Neural crest cell (in vitro differentiated cells): Measurements from ENCODE around the gene ARHGAP4. TPM values are rescaled to one million over a fixed set of nuclear protein-coding genes. Genes with fewer than 3 reads are reported as not detected.

Experiments used
- DNase-seq: peaks from one replicate; pipeline ENCODE4 v3.0.0; 2021; ENCODE audit warnings: low read depth, mixed read lengths, low spot score
- H3K27ac Mint-ChIP-seq: one replicate; pipeline ENCODE4 v1.8.0; 2021; ENCODE audit warnings: mild to moderate bottlenecking, mixed read lengths; ENCODE audit not compliant: unreplicated experiment
- H3K27me3 Mint-ChIP-seq: 2 replicates; pipeline ENCODE4 v1.8.0; 2021; ENCODE audit warnings: low read depth, mild to moderate bottlenecking, mixed read lengths
- H3K36me3 Mint-ChIP-seq: 2 replicates; pipeline ENCODE4 v1.8.0; 2021; ENCODE audit warnings: low read depth, mild to moderate bottlenecking, mixed read lengths
- H3K4me1 Mint-ChIP-seq: 2 replicates; pipeline ENCODE4 v1.8.0; 2021; ENCODE audit warnings: mixed read lengths
- H3K4me3 Mint-ChIP-seq: one replicate; pipeline ENCODE4 v1.8.0; 2021; ENCODE audit warnings: mild to moderate bottlenecking, mixed read lengths
- H3K9me3 Mint-ChIP-seq: 2 replicates; pipeline ENCODE4 v1.8.0; 2021; ENCODE audit warnings: mixed read lengths
- total RNA-seq: library from RNA; stranded (reverse); gene quantifications from 2 replicates; pipeline ENCODE4 v1.2.1, GENCODE V29; 2021
- TF ChIP-seq, protein P1 (sequence below): fragments of 200-600 bp; sonication (generic); conservative IDR thresholded peaks from 2 replicates; pipeline ENCODE4 v1.5.0; 2021; ENCODE audit warnings: antibody characterized with exemption, mild to moderate bottlenecking

ARHGAP4 gene
- total RNA-seq, 1 donor from 2014 or later = 10.7 TPM

- Mint-ChIP-seq H3K4me1 (peaks cover 47% of the 10 kb centered on the region), H3K27ac (peak overlapping the region; percentile 83), H3K9me3 (no peaks in the 10 kb centered on the region), H3K4me3 (peak overlapping the region; percentile 98), H3K27me3 (peaks cover 7% of the 10 kb centered on the region), H3K36me3 (peaks cover 6% of the 10 kb centered on the region)
- DNase-seq = no peak
- TF ChIP-seq, protein P1, sequence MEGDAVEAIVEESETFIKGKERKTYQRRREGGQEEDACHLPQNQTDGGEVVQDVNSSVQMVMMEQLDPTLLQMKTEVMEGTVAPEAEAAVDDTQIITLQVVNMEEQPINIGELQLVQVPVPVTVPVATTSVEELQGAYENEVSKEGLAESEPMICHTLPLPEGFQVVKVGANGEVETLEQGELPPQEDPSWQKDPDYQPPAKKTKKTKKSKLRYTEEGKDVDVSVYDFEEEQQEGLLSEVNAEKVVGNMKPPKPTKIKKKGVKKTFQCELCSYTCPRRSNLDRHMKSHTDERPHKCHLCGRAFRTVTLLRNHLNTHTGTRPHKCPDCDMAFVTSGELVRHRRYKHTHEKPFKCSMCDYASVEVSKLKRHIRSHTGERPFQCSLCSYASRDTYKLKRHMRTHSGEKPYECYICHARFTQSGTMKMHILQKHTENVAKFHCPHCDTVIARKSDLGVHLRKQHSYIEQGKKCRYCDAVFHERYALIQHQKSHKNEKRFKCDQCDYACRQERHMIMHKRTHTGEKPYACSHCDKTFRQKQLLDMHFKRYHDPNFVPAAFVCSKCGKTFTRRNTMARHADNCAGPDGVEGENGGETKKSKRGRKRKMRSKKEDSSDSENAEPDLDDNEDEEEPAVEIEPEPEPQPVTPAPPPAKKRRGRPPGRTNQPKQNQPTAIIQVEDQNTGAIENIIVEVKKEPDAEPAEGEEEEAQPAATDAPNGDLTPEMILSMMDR = peak; percentile 31
Observed at GRCh38 chrX:153969125-153969903, 43.2 kb upstream of the ARHGAP4 start.

- no peaks in the 10 kb centered on the region for H3K9me3 Mint-ChIP-seq
- peaks cover 7% of the 10 kb centered on the region for H3K27me3 Mint-ChIP-seq
- peak overlapping the region; percentile 98 for H3K4me3 Mint-ChIP-seq
- peaks cover 41% of the 10 kb centered on the region for H3K4me1 Mint-ChIP-seq
- peaks cover 6% of the 10 kb centered on the region for H3K36me3 Mint-ChIP-seq
- H3K27ac Mint-ChIP-seq = no peak overlapping the region
- DNase-seq = no peak
- TF ChIP-seq, protein P1 = no peak
Observed at GRCh38 chrX:153968754-153969124, 42.7 kb upstream of the ARHGAP4 start.

DNA sequence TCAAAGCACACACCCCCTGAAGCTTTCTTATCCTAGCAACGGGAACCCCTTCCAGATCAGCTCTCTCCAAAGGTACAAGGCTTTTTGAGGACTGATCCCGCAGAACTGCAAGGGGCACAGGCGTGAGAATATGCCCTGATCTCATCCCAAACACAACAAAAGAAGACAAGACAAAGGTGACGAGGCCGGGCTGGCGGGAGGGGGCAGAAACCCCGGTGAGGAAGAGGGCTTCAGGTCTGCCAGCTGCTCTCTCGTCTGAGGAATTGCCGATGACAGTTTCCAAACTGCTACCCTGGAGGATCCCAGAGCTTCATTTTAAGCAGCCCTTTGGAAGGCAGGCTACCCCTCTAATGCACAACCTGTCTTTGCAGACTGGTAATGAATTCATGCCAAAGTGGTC, 42.2 kb upstream of the ARHGAP4 start:
- TF ChIP-seq, protein P1 = no peak

DNA sequence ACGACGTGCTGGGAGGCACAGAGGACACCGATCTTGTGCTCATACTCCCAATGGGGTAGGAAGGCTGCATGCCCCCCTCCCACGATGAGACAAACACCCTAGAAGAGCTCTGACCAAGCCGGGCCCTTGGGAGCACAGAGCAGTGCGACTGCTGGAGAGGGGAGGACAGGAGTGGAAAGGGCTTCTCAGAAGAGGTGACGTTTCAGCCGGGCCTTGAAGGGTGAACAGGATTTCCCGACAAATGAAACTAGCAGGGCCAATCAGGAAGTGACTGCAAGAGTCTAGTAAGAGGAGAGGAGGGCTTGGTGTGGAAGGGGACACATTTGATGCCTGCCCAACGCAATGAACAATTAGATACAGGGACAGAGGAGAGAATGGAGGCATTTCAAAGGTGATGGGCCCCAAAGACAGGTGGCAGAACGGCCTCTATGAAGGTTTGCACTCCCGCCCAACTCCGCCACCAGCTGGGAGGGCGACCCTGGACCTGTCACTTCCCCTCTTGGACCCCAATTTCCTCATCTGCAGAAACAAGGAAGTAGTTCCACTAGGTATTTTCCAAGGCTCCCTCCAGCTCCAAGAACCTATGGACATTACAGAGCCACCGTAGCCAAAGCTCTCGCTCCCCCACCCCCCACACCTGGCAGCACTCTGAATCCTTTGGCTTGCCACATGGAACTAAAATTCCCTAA, 41.6 kb upstream of the ARHGAP4 start:
- DNase-seq = no peak
- Mint-ChIP-seq H3K9me3 (no peaks in the 10 kb centered on the region), H3K4me3 (peak overlapping the region; percentile 98), H3K27me3 (peaks cover 7% of the 10 kb centered on the region), H3K27ac (peak overlapping the region; percentile 81), H3K36me3 (peaks cover 9% of the 10 kb centered on the region), H3K4me1 (peaks cover 32% of the 10 kb centered on the region)
- TF ChIP-seq, protein P1 = no peak

More for the DNA sequence above, 42.2 kb upstream of the ARHGAP4 start:
- H3K9me3 Mint-ChIP-seq = no peaks in the 10 kb centered on the region
- H3K27ac Mint-ChIP-seq = peak overlapping the region; percentile 81
- peaks cover 36% of the 10 kb centered on the region for H3K4me1 Mint-ChIP-seq
- DNase-seq = no peak
- peak overlapping the region; percentile 98 for H3K4me3 Mint-ChIP-seq
- H3K27me3 Mint-ChIP-seq = peaks cover 7% of the 10 kb centered on the region
- H3K36me3 Mint-ChIP-seq = peaks cover 6% of the 10 kb centered on the region

GRCh38 chrX:153966841-153967535, 40.9 kb upstream of the ARHGAP4 start:
- Mint-ChIP-seq H3K36me3 (peaks cover 11% of the 10 kb centered on the region), H3K27me3 (peaks cover 7% of the 10 kb centered on the region), H3K4me1 (peaks cover 32% of the 10 kb centered on the region), H3K4me3 (peak overlapping the region; percentile 98), H3K27ac (peak overlapping the region; percentile 43), H3K9me3 (no peaks in the 10 kb centered on the region)
- TF ChIP-seq, protein P1 = no peak
- DNase-seq = no peak
